T-helper 1 cell treated with Interleukin-12 subunit alpha and Interleukin-12 subunit beta and Interleukin-4 antibody, amounts not matched to agents 30 ng/mL and 1 ng/mL, for 36 hours (primary cell): Measurements from ENCODE around the gene SEC61A2. TPM values are rescaled to one million over a fixed set of nuclear protein-coding genes. Genes with fewer than 3 reads are reported as not detected.

Experiments
- intact Hi-C: fragments of 100-400 bp; cut with micrococcal nuclease; formaldehyde crosslinking; loops from one replicate; pipeline ENCODE4 v1.15.1; 2024
- total RNA-seq: library from RNA; stranded (reverse); gene quantifications from 2 replicates; pipeline ENCODE4 v1.2.3, GENCODE V29; 2022

The SEC61A2 gene
- total RNA-seq, 1 donor from 2014 or later: 28.3 TPM

DNA sequence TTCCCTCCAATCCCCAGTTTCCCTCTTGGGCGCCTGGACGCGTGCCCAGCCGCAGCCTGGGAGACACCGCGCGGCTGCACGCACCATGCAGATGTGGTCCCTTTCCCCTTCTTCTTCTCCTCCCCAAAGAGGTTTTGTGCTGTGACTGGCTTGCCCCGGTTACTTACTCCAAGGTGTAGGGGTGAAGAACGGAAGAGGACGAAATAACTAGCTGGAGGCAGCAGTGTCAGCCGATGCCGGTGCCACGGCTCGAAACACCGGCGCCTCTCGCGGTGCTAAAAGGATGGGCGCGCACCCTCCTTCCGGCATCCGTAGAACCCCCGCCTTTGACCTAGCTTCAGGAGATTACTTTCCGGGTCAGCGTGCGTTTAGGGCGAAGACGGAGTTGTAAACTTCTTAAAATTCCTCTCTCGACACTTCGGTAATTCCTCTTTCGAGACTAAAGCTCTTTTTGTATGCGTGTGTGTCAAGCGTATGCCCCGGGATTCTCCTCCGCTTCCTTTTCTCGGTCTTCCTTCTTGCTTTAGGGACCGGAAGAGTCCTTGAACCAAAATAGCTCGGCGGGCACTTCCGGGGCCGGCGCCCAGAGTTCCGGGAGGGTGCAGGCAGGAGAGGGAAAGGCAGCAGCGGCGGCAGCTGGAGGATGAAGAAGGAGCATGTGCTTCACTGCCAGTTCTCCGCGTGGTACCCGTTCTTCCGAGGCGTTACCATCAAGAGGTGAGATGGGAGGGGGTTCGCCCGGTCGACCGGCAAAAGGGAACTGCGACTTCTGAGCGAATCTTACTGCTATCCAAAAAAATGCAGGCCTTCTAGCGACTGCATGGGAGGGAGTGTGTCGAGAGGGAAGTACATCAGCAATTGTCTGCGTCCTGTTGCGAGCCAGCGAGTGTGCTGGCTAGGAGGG, 66.4 kb downstream of the SEC61A2 start, which contains the start of the genes CDC123 and NUDT5:
Gene CDC123, plus strand, starts transcription at position 586 of the 904 bp plus-strand sequence. Its CDS starts 58 bp downstream, at position 644.
Gene NUDT5, minus strand, starts transcription at position 289 of the 904 bp plus-strand sequence. CDS start 9,600 bp downstream, outside the sequence.
- intact Hi-C loops: loop anchor here (1.0 to 10.0 kb wide), 16 partner anchors 15 to 1599 kb away; partner anchors contain the start of genes CAMK1D, DHTKD1, MCM10 and OPTN

DNA sequence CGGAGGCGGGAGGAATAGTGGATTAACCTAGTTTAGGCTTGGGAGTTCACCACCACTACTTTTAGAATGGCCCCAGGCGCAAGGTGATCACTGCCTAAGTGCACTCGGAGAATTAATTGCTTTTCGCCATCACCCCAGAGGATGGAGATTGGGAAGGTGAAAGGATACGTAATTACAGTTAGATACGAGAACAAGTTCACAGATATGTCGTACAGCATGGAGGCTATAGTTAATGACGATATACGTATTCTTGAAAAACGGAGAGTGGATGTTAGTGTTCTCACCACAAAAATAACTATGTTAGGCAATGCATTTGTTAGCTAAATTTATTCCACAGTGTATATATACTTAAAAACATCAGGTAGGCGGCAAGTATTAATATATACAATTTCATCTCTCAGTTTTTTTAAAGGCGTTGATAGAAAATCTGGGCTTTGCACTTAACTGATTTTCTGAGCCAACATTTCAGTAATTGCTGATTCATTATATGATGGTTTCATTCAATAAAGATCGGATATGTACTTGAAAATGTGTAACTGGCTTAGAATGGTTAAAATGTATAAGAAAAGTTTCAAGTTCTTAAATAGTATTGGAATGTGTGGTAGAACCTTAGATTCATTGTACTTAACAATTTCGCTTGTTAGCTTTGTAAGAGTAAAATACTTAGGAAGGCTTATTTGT, 67.2 kb downstream of the SEC61A2 start:
- intact Hi-C loops: loop anchor here (1.0 to 10.0 kb wide), 9 partner anchors 153 to 1598 kb away; partner anchors contain the start of genes CAMK1D, MCM10 and OPTN

DNA sequence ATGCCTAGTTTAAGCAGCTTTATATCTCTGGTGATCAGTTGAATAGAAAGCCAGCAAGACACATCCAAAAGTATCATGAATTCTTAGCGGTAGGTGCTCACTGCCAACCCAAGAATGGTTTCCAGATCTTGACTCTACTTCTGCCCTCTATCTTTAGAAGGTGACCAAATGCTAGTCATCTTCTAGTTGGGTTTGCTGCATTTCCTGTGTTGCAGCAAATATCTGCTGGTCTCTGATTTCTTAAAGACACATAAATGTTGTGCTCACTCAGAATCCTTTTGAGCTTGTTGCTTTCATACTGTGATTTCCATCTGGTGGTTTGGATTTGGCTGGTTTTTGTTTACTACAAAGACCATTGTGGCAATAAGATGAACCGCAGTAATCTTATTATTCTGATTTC, 68.7 kb downstream of the SEC61A2 start:
- intact Hi-C loops: loop anchor here (5.0 to 10.0 kb wide), 5 partner anchors 394 to 1597 kb away; partner anchors contain the start of gene MCM10

DNA sequence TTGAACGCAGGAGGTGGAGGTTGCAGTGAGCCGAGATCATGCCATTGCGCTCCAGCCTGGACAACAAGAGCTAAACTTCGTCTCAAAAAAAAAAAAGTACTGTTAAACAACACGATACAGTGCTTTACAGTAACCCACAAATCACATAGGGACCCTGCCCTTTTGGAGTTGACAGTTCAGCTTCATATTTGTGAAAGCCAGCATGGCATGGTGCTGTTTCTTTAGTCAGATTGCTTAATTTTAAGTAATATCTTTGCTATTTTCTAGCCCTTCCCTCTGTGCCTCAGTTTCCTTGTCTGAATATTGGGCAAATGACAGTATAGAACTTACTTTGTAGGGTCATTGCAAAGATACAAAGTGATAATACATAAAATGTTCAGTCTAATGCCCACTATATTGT, 71.4 kb downstream of the SEC61A2 start:
- intact Hi-C loops: no loop called here

DNA sequence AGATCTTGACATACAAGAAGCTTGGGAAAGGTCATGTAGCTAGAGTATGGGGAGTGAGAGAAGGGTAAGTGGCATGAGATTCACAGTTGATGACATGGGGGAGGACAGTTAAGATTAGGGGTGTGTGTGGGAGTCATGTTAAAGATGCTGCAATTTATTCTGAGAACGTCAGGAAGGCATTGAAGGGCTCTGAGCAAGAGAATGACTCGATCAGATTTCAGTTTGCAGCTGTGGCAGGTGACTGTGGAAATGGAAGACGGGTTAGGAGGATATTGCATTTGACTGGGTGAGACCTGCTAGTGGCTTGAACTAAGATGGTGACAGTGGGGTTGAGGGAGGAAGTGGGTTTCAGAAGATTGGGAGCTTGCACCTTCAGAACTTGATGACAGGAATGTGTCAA, 72.1 kb downstream of the SEC61A2 start:
- intact Hi-C loops: no loop called here

DNA sequence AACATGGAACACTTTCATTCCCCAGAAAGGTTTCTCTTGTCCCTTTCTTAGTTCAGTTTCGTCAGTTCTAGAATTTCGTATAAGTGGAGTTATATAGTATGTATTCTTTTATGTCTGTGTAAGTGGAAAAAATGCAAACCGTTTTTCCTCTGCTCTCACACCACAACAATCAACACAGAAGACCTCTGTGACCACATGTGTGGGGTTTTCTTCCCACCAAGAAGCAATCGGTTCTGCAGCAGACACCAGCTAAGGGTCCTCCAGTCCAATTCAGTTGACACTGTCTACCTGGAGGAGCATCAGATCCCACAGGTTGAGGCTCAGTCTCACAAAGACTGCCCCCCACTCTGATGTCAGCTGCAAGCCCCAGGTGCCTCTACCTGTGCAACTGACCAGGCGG, 72.7 kb downstream of the SEC61A2 start:
- intact Hi-C loops: no loop called here

DNA sequence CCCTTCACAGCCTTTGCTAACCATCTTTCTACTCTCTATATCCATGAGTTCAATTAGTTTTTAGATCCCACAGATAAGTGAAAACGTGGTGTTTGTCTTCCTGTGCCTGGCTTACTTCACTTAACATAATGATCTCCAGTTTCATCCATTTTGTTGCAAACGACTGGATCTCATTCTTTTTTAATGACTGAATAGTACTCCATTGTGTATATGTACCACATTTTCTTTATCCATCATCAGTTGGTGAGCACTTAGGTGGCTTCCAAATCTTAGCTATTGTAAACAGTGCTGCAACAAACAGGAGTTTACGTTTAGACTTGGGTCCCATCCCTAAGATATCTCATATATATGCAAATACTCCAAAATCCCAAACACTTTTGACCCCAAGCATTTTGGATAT, 75.6 kb downstream of the SEC61A2 start:
- intact Hi-C loops: no loop called here

DNA sequence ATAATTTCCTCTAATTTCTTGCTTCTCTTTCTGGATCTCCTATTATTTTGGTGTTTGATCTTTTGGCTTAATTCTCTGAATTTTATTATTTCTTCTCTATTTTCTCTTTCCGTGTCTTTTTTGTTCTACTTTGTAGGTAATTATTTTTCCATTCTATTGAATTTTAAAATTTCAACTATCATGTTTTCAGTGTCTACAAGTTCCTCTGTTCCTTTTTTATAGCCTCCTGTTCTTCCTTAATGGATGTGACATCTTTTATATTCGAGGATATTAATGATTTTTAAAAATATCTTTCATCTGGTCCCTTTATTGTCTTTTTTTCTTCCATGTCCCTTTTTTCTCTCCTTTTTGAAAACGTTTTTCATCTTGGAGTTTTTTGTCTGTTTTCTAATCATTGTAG, 77.6 kb downstream of the SEC61A2 start:
- intact Hi-C loops: no loop called here

DNA sequence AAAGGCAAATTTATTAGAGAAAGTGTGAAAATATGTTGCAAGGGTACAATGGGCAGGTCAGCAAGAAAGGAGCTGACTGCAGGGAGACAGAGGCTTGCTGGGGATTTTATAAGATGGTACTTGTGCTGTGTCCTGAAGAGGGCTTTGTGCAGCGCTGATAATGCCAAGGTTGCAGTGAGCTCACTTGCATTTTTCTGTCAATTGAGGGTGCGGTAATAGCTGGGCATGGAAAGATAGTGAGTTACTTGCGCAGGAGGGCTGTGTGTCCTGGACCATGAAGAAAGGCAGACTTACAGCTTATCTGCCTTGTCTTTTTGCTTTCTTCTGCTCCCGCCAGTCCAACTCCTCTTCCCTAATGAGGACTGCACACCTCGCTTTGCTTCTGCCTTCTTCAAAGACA, 79.0 kb downstream of the SEC61A2 start:
- intact Hi-C loops: no loop called here

DNA sequence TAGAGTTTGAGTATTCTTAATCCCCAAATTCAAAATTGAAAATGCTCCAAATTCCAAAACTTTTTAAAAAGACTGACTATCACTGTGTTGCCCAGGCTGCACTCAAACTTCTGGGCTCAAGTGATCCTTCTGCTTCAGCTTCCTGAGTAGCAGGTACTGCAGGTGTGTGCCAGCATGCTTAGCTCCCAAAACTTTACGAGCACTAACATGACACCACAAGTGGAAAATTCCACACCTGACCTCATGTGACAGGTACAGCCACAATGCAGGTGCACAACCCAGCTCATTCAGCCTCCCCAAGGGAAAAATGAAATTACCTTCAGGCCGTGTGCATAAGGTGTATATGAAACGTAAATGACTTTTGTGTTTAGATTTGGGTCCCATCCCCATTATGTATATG, 83.0 kb downstream of the SEC61A2 start:
- intact Hi-C loops: no loop called here

DNA sequence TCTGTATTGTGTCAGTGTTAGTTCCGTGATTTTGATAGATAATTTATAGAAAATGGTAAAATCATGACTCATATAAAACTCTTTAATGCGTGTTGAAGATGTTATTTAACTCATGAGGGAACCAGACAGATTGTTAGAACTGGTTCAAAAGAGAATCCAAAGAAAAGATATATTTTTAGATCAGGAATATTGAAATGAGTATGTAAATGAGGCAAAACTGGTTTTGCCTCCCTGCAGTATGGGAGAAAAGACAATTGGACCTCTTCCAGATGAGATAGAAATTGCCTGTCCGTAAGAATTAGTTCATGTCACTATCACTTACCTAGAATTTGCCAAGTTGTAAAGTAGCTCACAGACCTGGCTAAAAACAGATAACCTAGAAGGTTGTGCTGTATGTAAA, 84.1 kb downstream of the SEC61A2 start:
- intact Hi-C loops: loop anchor here (1.0 kb wide), 4 partner anchors 18 to 689 kb away; partner anchors contain the start of gene NUDT5

DNA sequence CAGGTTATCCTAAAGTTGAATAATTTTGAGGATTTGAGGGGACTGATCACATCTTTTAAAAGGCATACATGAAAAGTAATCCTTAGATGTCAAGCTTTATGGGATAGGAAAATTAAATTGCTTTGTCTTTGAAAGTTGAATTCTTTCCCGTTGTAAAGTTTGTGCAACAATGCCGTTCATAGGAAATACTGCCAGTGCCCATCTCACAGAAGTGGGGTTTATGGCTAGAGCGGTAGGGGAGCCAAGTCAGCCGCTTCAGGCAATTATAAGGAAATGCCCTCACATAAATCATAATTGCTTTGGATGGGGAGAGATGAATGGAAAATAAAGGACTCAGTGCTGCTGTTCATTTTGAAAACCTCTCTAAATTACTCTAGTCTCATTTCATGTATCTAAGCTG, 84.6 kb downstream of the SEC61A2 start:
- intact Hi-C loops: loop anchor here (1.0 kb wide), 4 partner anchors 19 to 688 kb away; partner anchors contain the start of gene NUDT5

DNA sequence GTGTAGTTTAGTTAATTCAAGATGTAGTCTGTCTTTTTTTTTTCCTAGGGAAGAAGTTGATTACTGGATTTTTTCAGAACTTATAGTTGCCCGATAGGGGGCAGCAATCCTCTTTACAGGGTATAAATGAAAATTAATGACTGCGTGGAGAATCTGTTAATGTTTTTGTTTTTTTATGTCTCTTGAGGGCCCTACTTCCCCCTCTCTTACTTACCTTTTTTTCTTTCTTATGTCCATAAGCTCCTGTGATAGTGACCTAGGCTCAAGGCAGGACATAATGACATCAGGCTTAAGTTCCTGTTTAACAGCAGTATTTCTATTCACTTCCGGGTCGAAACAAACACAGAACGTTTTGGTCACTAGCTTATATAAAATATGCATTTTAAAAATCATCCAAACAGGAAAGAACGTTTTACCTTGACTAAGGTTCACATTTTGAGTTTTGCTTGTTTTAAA, 85.3 kb downstream of the SEC61A2 start:
- intact Hi-C loops: loop anchor here (1.0 kb wide), 4 partner anchors 19 to 688 kb away; partner anchors contain the start of gene NUDT5

Other genes starting within 250 kb of the SEC61A2 start
- gene UPF2, start 86.9 kb upstream of the SEC61A2 start, total RNA-seq: 37.1 and 38.1 TPM in 2 replicates
- 27.4 and 29.5 TPM in 2 replicates for gene DHTKD1, start 60.7 kb upstream of the SEC61A2 start, total RNA-seq
- 97.3 and 105 TPM in 2 replicates for gene NUDT5, start 66.2 kb downstream of the SEC61A2 start, total RNA-seq
- gene CDC123, start 66.5 kb downstream of the SEC61A2 start, total RNA-seq: 107 and 114 TPM in 2 replicates
- 15.7 and 17.6 TPM in 2 replicates for gene CAMK1D, start 219.9 kb downstream of the SEC61A2 start, total RNA-seq